Sciatic nerve (tissue), 2 donors: ENCODE results near the gene PRAME. TPM values are rescaled to one million over a fixed set of nuclear protein-coding genes. Genes with fewer than 3 reads are reported as not detected.
A peak's percentile ranks its signal among the peaks of the same experiment; 100 is the strongest.
"Not testable (repeated sequence)": the region's sequence is repeated elsewhere in the genome, so short reads cannot be mapped to it uniquely, and the experiment has no call there.

Experiments used
- ATAC-seq: fragments of 200-7000 bp; cut with Tn5 transposase; one replicate; pipeline ENCODE4 v1.9.1; 2020; ENCODE audit warnings: mild to moderate bottlenecking, moderate library complexity
- DNase-seq: peaks from one replicate; pipeline ENCODE4 v3.0.0-alpha.2; 2020; ENCODE audit warnings: low spot score
- intact Hi-C: fragments of 100-400 bp; cut with DNase I; formaldehyde crosslinking; loops from one replicate; pipeline ENCODE4 v1.14.2; 2022
- total RNA-seq: library from RNA; stranded (reverse); fragmentation: NEBNext Ultra II Directional; extraction: Animal tissue kit (Norgen Biotek cat#: 25700); gene quantifications from one replicate; pipeline ENCODE4 v1.2.1, GENCODE V29; 2021
- donor health status: DM: no; HTN: no; CAD: no.
- donor health status: DM: no; HTN: no; CAD: no.

PRAME gene
- total RNA-seq, 1 donor from 2014 or later: 0.27 TPM

- DNase-seq: not testable (repeated sequence)
Measured at GRCh38 chr22:22532547-22533071, 26.5 kb downstream of the PRAME start.

GRCh38 chr22:22531770-22532546, 27.1 kb downstream of the PRAME start:
- no peak for ATAC-seq
- no peak for DNase-seq
- intact Hi-C loops: loop anchor here (5.0 kb wide), 1 partner anchor 530 kb away; no protein-coding TSS in a partner anchor

More at GRCh38 chr22:22532547-22533071, 26.5 kb downstream of the PRAME start:
- ATAC-seq: not testable (repeated sequence)
- intact Hi-C loops: loop anchor here (5.0 kb wide), 1 partner anchor 530 kb away; no protein-coding TSS in a partner anchor

- intact Hi-C loops: no loop called here
- ATAC-seq (no peak), DNase-seq (no peak)
Measured at GRCh38 chr22:22528780-22529179, 30.3 kb downstream of the PRAME start.

- intact Hi-C loops: no loop called here
- DNase-seq (no peak), ATAC-seq (no peak)
Measured at GRCh38 chr22:22527312-22527711, 31.8 kb downstream of the PRAME start.

- no peak for ATAC-seq
- no peak for DNase-seq
- intact Hi-C loops: no loop called here
Measured at GRCh38 chr22:22526125-22526912, 32.7 kb downstream of the PRAME start.

- no peak for ATAC-seq
- intact Hi-C loops: no loop called here
- DNase-seq: no peak
Measured at GRCh38 chr22:22523494-22523893, 35.6 kb downstream of the PRAME start.

GRCh38 chr22:22521631-22522030, 37.4 kb downstream of the PRAME start:
- ATAC-seq: no peak

GRCh38 chr22:22520667-22521602, 38.1 kb downstream of the PRAME start:
- intact Hi-C loops: no loop called here
- ATAC-seq (no peak), DNase-seq (no peak)

More at GRCh38 chr22:22521631-22522030, 37.4 kb downstream of the PRAME start:
- DNase-seq: no peak
- intact Hi-C loops: no loop called here

GRCh38 chr22:22520020-22520656, 38.9 kb downstream of the PRAME start, which contains the start of gene ZNF280A:
Gene ZNF280A, minus strand, starts transcription at chr22:22520270. Its CDS starts 4,640 bp downstream, at chr22:22515630.
- DNase-seq (no peak), ATAC-seq (peak; percentile 62)
- intact Hi-C loops: no loop called here

- ATAC-seq (no peak), DNase-seq (no peak)
- intact Hi-C loops: no loop called here
Measured at GRCh38 chr22:22519591-22519990, 39.5 kb downstream of the PRAME start.

- no peak for DNase-seq
- intact Hi-C loops: no loop called here
- ATAC-seq: no peak
Measured at GRCh38 chr22:22516992-22517391, 42.1 kb downstream of the PRAME start.

- no peak for DNase-seq
- ATAC-seq: no peak
- intact Hi-C loops: no loop called here
Measured at GRCh38 chr22:22515890-22516289, 43.2 kb downstream of the PRAME start.

- ATAC-seq, intact Hi-C loops, DNase-seq: not testable (repeated sequence)
Measured at GRCh38 chr22:22514431-22514830, 44.6 kb downstream of the PRAME start.

GRCh38 chr22:22513619-22514018, 45.4 kb downstream of the PRAME start:
- DNase-seq (no peak), ATAC-seq (no peak)
- intact Hi-C loops: no loop called here

GRCh38 chr22:22512951-22513350, 46.1 kb downstream of the PRAME start:
- no peak for DNase-seq
- intact Hi-C loops: no loop called here
- no peak for ATAC-seq

GRCh38 chr22:22510833-22511232, 48.2 kb downstream of the PRAME start:
- DNase-seq, intact Hi-C loops, ATAC-seq: not testable (repeated sequence)

- intact Hi-C loops, DNase-seq, ATAC-seq: not testable (repeated sequence)
Measured at GRCh38 chr22:22509912-22510311, 49.2 kb downstream of the PRAME start.
